HG02852 (cell line): ENCODE results near the gene SORT1.
"Not testable (repeated sequence)": the region's sequence is repeated elsewhere in the genome, so short reads cannot be mapped to it uniquely, and the experiment has no call there.

Source experiments
- ATAC-seq: cut with Tn5 transposase; IDR thresholded peaks from one replicate; pipeline ENCODE4 v1.9.1; 2021; ENCODE audit warnings: mild to moderate bottlenecking, moderate library complexity; ENCODE audit not compliant: unreplicated experiment

Gene SORT1

DNA sequence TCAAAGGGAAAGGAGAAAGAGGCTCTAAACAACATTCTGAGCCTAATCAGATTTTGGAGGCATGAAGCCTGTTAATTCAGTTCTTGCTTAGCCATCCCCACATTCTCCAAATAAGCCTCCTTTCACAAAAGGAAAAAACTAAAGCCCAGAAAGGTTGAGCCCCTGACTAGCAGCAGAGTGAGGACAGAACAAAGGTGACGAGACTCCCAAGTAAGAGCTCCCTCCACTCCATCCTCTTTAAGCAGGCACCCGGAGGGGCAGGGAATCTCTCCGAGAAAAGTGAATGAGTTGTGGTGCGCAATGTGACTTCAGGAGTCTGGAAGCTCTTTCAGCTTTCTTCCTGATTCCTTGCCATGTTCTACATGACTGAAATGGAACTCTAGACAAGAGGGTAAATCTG, 47.5 kb downstream of the SORT1 start:
- ATAC-seq, result no peak

DNA sequence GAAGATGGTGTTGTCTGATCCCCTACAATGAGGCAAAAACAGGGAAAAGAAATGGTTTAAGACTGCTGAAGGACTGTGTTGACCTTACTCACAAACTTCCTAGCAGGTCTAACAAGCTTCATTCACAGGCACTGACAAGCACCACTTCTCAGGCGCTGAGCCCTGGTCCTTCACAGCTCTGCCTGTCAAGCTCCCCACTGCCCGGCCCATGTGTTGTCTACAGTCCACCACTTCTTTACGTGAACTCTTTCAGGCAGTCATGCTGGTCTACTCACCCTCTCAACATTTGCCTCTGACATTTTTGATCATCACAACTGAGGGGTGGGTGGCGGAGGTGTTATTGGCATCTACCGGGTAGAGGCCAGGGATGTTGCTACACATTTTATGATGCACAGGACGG, 50.2 kb downstream of the SORT1 start:
- no peak for ATAC-seq

DNA sequence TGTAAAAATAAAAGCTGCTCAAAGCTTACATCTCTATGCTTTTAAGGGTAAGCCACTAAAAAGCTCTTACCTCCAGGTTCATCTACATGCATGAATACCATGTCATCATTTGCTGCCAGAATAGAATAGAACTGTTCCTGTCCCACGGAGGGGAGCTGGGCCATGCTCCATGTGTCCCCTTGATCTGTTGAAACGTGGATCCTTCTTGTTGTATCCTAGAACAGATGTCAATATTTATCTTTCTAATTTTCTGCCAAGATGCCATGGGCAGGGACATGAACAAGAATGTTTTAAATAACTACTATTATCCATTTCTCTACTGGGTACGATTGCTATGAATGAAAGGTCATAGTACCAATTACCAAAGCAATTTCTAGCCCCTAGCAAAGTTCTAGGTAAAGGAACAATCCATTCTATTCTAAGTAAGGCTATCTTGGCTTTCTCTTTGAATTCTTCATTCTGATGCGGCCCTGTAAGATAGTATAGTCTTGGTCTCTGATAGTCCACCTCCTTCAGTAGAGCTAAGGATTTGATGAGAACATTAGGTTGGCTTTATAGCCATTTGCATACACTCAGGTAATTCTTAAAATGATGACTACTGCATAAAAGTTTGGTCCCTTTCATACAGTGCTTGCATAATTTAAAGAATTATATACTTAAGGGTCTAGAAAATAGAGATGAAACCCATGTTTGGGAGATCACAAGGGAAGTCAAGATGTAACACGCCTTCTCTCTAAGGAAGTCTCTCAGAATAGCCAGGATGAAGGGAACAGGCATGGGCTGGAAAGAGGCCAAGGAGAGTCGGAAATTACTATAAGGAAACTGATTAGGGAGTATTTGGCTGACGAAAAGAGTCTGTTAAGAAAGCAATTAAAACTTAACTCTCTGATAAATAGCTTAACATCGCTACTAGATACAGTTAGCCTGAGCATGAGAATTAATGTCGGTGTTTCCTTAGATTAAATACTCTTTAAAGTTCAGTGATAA, 55.5 kb downstream of the SORT1 start:
- ATAC-seq, result no peak

DNA sequence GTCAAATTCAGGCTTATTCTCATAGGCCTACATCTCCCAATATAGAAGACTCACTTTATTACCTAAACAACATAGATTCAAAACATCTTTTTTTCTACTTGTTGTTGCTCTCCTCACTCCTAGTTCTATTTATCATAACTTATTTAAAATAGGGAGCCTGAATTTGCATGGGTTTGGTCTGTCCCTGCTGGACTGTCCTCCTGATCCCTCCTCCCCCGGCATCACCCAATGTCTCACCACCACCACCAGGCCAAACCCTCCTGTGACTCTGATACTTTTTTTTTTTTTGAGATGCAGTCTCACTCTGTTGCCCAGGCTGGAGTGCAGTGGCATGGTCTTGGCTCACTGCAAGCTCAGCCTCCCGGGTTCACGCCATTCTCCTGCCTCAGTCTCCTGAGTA, 59.1 kb downstream of the SORT1 start:
- ATAC-seq, result no peak

DNA sequence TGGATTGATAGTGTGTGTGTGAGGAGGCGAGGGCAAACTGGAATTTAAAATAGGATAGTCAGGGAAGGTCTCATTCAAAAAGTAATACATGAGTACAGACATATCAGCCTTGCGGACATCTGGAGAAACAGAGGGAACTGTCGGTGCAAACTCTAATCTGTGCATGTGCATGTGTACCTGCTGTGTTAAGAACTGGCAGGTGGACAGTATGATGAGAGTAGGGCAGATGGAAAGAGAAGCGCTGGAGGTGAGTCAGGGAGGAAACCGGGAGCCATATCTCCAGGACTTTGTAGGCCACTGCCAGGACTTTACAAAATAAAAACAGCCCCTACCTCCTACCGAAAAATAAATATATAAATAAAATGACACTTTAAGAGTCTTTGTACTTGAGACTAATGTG, 59.6 kb downstream of the SORT1 start:
- ATAC-seq, result no peak

DNA sequence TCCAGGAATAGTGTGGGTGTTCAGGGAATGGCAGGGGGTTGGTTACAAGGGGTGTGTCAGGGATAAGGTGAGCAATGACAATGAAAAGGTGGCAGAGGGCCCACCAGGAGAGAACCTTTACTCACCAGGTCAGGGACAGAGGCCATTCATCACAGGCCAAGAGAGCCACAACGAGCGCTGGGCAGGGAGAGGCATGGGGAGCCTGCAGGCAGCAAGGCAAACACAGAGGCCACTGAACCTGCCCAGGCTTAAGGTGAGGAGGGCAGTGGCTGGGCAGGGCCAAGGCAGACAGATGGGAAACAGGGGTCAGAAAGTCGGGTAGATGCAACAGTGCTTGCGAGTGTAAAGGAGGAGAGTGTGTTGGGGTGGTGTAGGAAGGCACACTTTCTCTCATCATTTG, 62.6 kb downstream of the SORT1 start:
- ATAC-seq, result no peak

DNA sequence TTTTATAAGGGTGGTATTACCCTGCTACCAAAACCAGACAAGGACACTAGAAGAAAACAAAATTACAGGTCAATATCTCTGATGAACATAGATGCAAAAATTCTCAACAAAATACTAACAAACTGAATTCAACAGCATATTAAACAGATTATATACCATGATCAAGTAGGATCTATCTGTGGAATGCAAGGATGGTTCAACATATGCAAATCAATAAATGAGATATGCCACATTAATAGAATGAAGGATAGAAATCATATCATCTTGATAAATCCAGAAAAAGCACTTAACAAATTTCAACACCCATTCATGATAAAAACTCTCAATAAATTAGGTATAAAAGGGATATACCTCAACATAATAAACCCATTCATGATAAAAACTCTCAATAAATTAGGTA, 66.6 kb downstream of the SORT1 start:
- ATAC-seq, result no peak

DNA sequence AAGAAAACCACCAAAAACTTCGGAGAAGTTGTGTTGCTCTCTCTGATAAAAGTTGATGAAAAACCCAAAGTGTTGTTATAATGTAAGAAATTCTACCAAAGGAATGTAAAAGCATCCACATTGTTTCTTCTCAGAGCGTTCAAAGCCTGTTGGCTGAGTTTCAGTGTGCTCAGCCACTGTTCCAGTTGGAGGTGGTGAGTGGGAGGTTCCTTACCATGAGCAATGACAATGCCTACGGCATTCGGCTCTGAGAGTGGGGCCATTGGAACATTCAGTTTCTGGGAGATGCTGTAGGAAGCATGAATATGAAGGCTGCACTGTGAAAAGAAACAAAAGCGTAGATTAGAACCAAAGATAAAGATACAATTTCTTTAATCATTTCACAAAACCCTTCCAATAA, 70.4 kb downstream of the SORT1 start:
- no peak for ATAC-seq

DNA sequence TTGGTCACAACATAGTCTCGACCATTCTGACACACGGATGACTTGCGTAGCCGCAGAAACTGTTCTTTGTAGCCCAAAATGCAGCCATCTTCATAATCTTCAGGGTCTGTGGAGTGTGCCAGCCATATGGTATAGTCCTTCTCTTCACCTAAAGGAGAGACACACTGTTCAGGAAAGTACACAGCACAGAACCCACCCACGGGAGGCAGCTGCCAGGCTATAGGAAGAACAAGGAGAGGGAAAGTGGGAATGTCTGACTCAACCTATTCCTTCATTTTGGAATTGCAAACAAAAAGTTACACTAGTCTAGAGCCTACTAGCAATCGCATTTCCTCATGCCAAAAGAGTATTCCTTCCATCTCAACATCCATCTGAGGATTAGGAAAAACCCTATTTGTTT, 74.7 kb downstream of the SORT1 start:
- ATAC-seq, result no peak

DNA sequence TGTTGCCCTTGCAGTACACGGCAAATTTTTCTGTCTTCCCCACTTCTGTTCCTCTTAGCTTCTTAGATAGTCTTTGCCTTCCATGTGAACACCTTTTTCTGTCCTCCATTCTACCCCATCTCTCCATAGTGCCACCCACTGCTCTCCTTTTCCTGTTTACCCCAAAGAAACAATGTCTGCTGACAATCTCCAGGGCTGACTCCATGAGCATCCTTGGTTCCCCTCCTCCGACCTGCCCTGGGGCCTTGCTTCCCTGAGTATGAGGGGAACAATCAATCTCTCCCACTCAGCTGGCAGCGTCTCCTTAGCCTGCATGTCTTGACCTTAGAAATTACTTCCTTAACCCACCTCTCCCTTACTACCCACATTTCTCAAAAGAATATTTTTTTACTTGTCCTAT, 78.6 kb downstream of the SORT1 start:
- ATAC-seq, result no peak

DNA sequence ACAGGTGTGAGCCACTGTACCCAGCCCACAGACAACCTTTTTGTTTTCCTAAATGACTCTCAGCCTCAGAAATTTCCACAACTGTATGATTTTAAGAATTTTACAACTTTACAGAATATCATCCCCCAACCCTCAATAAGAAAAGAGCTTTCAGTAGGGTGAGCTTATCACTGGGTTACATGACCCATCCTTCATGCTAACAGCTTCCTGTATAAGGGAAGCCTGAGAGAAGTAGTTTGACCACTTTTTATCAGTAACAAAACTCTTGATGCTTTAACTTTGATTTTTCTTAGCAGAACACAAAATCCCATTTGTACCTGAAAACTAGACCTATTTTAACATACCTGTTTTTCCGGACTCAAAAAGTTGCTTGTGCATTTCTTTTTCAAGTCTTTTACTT, 81.2 kb downstream of the SORT1 start:
- ATAC-seq, result no peak

DNA sequence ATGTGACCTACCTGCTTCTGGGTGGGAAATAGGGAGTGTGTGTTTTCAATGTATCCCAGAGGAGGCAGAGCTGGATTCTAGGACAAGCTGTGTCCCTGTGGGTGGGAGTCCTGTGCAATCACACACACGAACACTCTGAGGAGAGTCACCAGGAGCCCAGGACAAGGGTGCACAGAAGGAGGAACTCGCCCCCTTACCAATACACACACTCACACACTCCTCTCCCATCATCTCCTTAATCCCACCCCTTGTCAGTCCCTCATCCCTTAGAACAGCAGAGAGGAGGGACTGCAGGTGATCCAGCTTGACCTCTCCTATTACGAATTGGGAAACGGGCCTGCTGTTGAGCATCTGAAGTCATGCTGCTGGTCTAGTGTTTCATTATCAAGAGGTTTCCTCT, 82.4 kb downstream of the SORT1 start:
- no peak for ATAC-seq

DNA sequence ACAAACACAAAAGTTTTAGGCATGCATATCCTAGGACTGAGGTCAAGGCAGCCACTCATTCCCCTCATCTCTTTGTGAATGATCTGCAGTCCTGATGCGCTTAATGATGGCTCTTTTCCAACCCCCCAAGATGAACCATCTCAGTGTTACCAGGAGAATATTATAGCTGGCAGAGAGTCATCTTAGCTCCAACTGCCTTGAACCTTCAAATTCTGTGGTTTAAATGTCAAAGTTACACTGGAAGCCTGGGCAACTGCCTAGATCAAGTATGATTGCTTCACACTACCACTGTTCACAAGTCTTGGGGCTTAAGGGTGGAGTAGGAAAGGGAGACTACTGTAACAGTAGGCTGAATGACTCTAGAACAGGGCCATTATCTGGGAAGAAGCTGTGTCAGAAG, 82.9 kb downstream of the SORT1 start:
- ATAC-seq, result no peak

DNA sequence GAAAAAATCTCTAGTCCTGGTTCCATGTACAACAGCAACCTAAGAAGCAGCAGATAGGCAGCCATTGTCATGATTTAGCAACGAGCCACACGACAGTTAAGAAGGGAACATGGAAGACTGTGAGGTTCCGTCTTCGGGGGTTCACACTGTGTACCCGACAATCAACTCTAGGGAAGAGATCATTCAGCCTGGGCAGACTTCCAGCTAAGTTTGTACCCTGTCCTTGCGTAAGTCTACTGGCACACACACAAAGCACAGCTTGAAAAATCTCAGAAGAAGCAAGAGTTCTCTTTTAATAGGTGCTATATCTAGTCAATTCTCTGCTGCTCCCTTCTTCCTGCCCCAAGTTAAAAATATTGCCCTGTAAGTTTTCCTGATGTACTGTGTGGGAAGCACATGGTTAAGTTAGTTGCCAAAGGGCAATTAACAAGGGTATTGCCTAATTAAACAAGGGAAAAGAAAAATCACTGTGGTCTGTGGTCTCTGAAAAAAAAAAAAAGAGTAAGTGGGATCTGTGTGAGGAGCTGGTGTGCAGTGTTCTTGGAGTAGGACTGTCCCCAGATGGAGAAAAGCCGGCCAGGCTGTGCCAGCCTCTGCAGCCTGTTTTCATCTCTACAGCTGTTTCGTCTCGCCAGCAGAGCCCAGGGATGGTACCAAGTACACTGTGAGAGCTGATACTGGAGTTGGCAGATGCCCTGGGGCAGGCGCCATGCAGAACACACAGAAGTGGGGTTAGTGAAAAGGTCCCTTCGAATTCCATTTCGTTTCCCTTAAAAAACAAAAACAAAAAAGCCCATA, 84.5 kb downstream of the SORT1 start:
- ATAC-seq, result no peak

DNA sequence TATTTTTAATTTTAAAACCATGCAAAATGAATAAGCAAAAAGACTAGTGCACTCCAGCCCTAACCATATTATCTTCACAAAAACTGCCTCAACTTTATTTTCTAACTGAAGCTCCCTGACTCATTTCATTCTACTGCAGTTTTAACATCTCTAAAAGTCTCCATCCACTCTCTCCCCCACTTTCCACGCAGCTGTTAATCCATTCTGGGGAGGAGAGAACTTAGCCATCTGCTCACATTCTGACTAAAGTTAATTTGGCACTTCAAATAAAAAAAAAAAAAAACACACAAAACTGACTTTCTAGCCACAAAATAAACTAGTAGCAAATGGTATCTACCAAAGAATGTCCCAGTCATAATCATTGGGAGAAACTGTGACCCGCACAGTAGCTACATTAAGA, 85.5 kb downstream of the SORT1 start:
- no peak for ATAC-seq

DNA sequence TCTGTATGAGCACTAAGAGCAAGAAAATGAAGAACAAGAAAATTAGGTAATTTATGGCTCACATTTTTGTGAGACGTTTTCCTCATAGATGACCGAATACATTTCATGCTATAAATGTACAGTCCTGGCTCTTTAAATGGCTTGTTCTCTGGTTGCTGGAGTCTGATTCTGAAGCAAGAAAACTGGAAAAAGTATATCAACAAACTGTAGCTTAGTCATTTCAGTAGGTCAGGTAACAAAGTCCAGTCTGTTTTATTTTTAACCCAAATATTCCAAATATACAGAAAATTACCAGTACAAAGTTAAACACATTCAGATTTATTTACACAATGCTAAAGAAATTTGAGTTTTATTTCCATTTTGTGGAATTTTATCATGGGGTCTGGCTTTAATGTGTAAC, 88.4 kb downstream of the SORT1 start:
- no peak for ATAC-seq

DNA sequence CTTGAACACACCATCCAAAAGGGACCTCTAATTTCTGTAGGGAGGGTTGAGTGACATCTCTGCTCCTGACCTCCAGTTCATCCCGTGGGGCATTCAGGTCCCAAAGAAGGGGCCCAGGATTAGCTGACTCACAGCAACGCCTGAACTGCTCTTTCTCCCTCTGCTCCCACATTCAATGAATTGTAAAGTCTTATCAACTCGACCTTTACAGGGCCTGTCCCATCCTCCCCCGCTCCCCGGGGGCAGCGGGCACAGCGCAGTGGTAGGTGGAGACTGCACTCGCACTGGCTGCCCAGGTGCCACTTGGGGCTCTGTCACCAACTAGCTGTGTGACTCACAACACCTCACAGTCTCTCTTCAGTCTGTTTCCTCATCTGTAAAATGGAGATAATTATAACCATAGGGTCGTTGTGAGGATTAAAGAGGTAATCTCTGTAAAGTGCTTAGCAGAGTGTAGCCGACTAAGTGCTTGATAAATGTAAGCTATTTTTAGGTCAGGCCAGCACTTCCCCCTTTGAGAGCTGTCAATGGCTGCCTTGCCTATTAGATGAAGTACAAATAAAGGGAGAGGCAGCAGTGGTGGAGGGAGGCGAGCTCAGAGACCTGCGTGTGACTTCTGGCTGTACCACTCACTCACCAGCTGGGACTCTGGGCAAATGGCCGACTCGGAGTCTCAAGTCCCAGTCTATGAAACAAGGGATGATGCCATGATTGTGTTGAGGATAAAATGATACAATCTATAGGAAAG, 90.3 kb downstream of the SORT1 start:
- ATAC-seq, result no peak

DNA sequence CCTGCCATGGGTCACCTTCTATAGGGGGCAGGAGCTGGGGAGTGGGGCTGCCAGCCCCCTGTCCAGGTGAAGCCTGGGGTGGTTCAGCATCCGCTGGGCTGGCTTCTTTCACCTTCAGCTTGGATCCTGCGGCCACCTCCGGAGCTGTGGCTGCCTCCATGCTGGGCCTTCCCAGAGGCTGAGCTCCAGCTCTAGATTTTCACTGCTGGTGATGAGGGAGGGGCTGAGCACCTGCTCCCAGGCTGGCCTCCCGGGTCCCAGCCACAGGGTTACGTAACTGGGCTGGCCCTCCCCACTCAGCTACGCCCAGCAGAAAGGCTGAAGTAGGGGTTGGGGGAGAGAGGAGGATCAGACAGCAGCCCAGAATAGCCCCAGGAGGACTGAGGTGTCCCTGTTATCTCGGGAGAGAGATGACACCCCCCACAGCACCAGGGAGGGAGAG, 90.9 kb downstream of the SORT1 start, which contains the start of gene MYBPHL:
MYBPHL (minus strand) TSS at position 180 of the 442 bp plus-strand sequence; CDS start at position 160, 20 bp downstream.
- ATAC-seq, result no peak

DNA sequence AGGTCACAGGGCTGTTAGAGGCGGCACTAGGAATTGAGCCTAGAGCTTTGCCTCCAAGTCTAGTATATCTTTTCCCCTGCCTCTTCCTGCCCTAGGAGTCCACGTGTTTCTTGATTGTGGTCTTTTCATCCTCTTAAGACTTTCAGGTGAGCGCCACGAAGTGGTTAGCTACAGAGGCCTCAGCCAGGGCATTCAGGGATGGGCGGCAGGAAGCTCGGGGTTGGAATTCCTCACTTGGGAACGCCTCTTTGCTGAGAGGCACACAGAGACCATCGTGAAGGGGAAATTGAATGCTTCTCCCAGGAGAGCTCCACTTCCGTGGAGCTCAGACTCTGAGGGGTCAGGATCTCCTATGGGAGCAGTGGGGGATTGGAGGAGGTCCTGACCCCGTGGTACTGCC, 91.7 kb downstream of the SORT1 start:
- ATAC-seq, result not testable (repeated sequence)

DNA sequence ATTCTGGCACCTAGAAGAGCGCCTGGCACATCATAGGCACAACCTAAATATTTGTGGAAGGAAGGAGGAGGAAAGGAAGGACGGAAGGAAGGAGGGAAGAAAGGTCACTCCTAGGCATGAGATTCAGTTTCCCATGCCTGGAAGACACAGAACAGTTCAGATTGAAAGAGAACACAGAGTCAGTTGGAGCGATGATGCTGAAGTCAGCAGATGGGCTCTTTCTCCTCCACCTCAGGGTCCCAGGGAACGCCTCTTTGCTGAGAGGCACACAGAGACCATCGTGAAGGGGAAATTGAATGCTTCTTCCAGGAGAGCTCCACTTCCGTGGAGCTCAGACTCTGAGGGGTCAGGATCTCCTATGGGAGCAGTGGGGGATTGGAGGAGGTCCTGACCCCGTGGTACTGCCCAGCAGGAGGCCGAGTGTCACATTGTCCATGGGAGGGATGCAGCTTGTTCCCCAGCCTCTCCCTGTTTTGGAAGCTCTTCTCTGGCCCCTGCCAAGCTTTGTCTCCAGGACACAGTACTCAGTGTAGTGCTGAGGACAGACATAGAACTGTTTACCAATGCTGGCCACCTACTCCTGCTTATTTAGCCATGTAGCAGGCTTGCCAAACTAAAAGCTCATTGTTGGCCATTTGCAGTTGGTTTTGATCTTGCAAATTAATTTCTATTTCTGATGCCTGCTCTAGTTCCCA, 93.3 kb downstream of the SORT1 start:
- ATAC-seq, result no peak

DNA sequence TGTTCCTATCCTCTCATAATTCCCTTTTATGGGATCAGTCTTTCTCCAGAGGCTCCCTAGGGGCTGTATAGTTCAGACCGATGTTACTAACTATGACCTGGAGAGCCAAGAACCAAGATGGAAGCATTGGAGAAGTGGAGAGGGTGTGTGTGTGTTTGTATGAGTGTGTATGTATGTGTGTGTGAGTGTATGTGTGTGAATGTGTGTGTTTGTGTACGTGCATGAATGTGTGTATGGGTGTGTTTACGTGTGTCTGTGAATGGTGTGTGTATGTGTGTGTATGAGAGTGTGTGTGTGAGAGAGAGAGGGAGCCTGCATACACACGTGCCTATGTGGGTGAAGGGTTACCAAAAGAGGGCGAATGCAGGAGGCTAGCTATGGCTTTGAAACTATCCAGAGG, 95.8 kb downstream of the SORT1 start:
- ATAC-seq, result no peak
